ENCODE results near the gene CTIF.
A peak's percentile ranks its signal among the peaks of the same experiment; 100 is the strongest.

DNA sequence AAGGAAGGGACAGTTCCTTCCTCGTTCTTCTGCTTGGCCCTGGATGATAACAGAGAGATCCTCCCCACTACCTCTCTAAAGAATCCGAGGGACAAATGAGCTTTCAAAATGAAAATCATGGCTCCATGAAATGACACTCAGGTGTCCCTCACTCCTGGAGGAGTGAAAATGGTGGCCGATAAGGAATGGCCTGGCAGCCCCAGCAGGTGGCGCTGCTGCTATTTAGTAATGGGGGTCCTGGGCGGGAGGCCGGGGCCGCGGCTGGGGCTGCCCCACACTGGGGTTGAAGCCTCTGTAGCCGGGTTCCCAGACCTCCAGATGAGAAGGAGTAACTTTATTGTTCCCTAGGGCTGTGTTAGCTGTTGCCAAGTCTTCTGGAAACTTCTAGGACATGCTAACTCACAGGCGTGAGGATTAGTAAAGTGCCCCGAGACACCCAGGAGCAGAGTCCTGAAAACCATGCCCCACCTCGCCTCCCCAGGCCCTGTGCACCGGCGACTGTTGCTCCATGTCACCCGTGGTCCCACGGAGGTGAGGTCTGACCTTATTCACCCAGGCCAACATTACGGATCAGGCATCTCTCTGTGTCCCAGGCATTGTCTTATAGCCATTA lies 138.0 kb downstream of the CTIF start:
- TF ChIP-seq, protein P1, sequence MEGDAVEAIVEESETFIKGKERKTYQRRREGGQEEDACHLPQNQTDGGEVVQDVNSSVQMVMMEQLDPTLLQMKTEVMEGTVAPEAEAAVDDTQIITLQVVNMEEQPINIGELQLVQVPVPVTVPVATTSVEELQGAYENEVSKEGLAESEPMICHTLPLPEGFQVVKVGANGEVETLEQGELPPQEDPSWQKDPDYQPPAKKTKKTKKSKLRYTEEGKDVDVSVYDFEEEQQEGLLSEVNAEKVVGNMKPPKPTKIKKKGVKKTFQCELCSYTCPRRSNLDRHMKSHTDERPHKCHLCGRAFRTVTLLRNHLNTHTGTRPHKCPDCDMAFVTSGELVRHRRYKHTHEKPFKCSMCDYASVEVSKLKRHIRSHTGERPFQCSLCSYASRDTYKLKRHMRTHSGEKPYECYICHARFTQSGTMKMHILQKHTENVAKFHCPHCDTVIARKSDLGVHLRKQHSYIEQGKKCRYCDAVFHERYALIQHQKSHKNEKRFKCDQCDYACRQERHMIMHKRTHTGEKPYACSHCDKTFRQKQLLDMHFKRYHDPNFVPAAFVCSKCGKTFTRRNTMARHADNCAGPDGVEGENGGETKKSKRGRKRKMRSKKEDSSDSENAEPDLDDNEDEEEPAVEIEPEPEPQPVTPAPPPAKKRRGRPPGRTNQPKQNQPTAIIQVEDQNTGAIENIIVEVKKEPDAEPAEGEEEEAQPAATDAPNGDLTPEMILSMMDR (conservative IDR thresholded peaks at IDR 0.05 in 1 of 2, IDR thresholded peaks at IDR 0.05 in 1 of 2; ENCODE audit: low read depth in 1 of 2, low read length in 2 of 2): peak; percentile 78 to 80
- no peak for TF ChIP-seq EZH2 (IDR thresholded peaks at IDR 0.05; ENCODE audit: low read length, missing control alignments)
